Prostate gland (tissue), 2 donors: ENCODE data around the gene TBKBP1. TPM values are rescaled to one million over a fixed set of nuclear protein-coding genes. Genes with fewer than 3 reads are reported as not detected.

Experiments used
- DNase-seq: peaks from one replicate; pipeline ENCODE4 v3.0.0-alpha.2; 2019; ENCODE audit warnings: low spot score
- H3K27ac ChIP-seq, 2 donors: fragments of 200-600 bp; sonication (generic); 2 replicates each; pipeline ENCODE4 v1.5.1; 2017 to 2019
- H3K27me3 ChIP-seq: fragments of 200-600 bp; sonication (generic); replicated peaks from 2 replicates; pipeline ENCODE4 v1.5.1; 2019; ENCODE audit not compliant: insufficient read depth
- H3K36me3 ChIP-seq, 2 donors: fragments of 200-600 bp; sonication (generic); 1 replicate in 1 of 2; 2 replicates in 1 of 2; pipeline versions ENCODE4 v1.5.1 to v1.8.1; 2017 to 2019
- H3K4me1 ChIP-seq: fragments of 200-600 bp; sonication (generic); replicated peaks from 2 replicates; pipeline ENCODE4 v1.5.1; 2019
- H3K4me3 ChIP-seq, 2 donors: fragments of 200-600 bp; sonication (generic); 2 replicates each; pipeline ENCODE4 v1.5.1; 2017 to 2019
- H3K9me3 ChIP-seq: fragments of 200-600 bp; sonication (generic); 2 replicates; pipeline ENCODE4 v1.5.1; 2017
- POLR2A ChIP-seq: fragments of 450-650 bp; IDR thresholded peaks from one replicate; pipeline ENCODE4 v1.6.1; 2016; ENCODE audit warnings: antibody characterized with exemption, mild to moderate bottlenecking
- POLR2AphosphoS5 ChIP-seq: sonication (generic); formaldehyde crosslinking; IDR thresholded peaks from one replicate; pipeline ENCODE4 v1.6.1; 2017; ENCODE audit warnings: antibody characterized with exemption
- WGBS: methylation state at CpG from one replicate; pipeline ENCODE4 v1.1.5; 2018; 5-methylcytosine and 5-hydroxymethylcytosine counted together
- intact Hi-C: fragments of 100-400 bp; cut with DNase I; formaldehyde crosslinking; loops from one replicate; pipeline ENCODE4 v1.14.2; 2022
- total RNA-seq, 2 donors: library from RNA; depleted of rRNA; stranded (reverse); fragments of >200 nt; gene quantifications; one replicate each; pipeline ENCODE4 v1.1.0, GENCODE V29; 2016
- TF ChIP-seq, protein P1 (sequence below), 4 experiments: fragments of 200-600 bp in 2 of 4; fragments of 450-650 bp in 2 of 4; sonication (generic) in 2 of 4; IDR thresholded peaks; 1 replicate in 3 of 4; 2 replicates in 1 of 4; pipeline ENCODE4 v1.5.1; 2016 to 2019; ENCODE audit warnings: antibody characterized with exemption in 4 of 4, mild to moderate bottlenecking in 2 of 4, moderate library complexity in 2 of 4

Gene TBKBP1
- total RNA-seq, 2 donors from 2014 or later = 9.5 to 15.3 TPM

DNA sequence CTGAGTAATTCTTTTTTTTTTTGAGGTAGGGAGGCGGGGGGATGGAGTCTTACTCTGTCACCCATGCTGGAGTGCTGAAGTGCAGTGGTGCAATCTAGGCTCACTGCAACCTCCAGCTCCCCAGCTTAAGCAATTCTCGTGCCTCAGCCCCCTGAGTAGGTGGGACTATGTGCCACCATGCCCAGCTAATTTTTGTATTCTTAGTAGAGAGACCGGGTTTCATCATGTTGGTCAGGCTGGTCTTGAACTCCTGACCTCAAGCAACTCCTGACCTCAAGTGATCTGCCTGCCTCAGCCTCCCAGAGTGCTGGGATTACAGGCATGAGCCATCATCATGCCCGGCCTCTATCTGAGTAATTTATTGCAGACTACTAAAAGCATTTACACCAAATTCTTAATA, 24.9 kb upstream of the TBKBP1 start:
- 89% methylated on average over 4 of the region's 4 CpGs for WGBS
- Histone ChIP-seq H3K36me3 (peaks cover 10 to 11% of the 10 kb centered on the region in 2 donors), H3K27ac (no peak overlapping the region), H3K27me3 (no peaks in the 10 kb centered on the region), H3K4me1 (no peaks in the 10 kb centered on the region), H3K4me3 (no peak overlapping the region), H3K9me3 (no peaks in the 10 kb centered on the region)
- intact Hi-C loops = no loop called here
- DNase-seq = no peak
- no peak for TF ChIP-seq POLR2A

DNA sequence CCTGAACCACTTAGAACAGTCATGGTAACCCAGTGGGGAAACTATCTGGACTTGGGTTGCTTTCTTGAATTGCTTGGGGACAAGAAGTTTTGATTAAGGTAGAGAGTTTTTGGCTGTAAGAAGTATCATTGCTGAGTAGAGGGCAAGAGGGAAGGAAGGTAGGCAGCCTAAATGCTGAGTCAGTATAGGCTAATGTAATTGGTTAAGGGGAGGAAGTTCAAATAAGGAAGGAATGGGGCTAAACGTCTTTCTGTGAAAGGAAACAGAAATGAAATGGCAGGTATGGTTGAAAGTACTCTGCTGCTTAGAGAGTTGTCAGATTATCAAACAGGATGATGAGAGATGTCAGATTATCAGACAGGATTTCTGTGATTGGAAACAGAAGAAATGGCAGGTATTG, 23.9 kb upstream of the TBKBP1 start:
- H3K4me1 ChIP-seq = no peaks in the 10 kb centered on the region
- no peaks in the 10 kb centered on the region for H3K27me3 ChIP-seq
- no peaks in the 10 kb centered on the region for H3K9me3 ChIP-seq
- H3K27ac ChIP-seq = no peak overlapping the region
- WGBS = 21% methylated on average over 1 of the region's 1 CpG
- no peak for TF ChIP-seq POLR2AphosphoS5
- TF ChIP-seq, protein P1, sequence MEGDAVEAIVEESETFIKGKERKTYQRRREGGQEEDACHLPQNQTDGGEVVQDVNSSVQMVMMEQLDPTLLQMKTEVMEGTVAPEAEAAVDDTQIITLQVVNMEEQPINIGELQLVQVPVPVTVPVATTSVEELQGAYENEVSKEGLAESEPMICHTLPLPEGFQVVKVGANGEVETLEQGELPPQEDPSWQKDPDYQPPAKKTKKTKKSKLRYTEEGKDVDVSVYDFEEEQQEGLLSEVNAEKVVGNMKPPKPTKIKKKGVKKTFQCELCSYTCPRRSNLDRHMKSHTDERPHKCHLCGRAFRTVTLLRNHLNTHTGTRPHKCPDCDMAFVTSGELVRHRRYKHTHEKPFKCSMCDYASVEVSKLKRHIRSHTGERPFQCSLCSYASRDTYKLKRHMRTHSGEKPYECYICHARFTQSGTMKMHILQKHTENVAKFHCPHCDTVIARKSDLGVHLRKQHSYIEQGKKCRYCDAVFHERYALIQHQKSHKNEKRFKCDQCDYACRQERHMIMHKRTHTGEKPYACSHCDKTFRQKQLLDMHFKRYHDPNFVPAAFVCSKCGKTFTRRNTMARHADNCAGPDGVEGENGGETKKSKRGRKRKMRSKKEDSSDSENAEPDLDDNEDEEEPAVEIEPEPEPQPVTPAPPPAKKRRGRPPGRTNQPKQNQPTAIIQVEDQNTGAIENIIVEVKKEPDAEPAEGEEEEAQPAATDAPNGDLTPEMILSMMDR (IDR thresholded peaks at IDR 0.05) = no peak
- TF ChIP-seq POLR2A = no peak
- no peak for DNase-seq
- intact Hi-C loops = no loop called here
- no peak overlapping the region for H3K4me3 ChIP-seq
- peaks cover 10 to 11% of the 10 kb centered on the region in 2 donors for H3K36me3 ChIP-seq

DNA sequence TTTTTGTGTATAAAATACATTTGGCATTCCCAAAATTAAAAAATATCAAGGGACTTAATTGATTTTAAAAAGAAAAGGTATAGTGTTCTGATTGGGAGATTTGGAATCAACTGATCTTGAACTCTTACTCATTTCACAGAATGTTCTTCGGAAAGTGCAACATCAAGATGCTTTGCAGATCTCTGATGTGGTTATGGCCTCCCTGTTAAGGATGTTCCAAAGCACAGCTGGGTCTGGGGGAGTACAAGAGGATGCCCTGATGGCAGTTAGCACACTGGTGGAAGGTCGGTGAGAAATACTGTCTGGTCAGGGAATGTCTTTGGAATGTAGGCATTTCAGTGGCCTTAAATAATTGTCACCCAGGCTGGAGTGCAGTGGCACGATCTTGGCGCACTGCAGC, 19.5 kb upstream of the TBKBP1 start:
- no peak overlapping the region for H3K27ac ChIP-seq
- no peak for DNase-seq
- H3K27me3 ChIP-seq = no peaks in the 10 kb centered on the region
- WGBS = 74% methylated on average over 4 of the region's 4 CpGs
- intact Hi-C loops = no loop called here
- TF ChIP-seq, protein P1 (IDR thresholded peaks at IDR 0.05) = no peak
- TF ChIP-seq POLR2AphosphoS5 (no peak), POLR2A (no peak)
- no peaks in the 10 kb centered on the region for H3K9me3 ChIP-seq
- peaks cover 3 to 20% of the 10 kb centered on the region in 2 donors for H3K36me3 ChIP-seq
- H3K4me1 ChIP-seq = no peaks in the 10 kb centered on the region
- no peak overlapping the region for H3K4me3 ChIP-seq

DNA sequence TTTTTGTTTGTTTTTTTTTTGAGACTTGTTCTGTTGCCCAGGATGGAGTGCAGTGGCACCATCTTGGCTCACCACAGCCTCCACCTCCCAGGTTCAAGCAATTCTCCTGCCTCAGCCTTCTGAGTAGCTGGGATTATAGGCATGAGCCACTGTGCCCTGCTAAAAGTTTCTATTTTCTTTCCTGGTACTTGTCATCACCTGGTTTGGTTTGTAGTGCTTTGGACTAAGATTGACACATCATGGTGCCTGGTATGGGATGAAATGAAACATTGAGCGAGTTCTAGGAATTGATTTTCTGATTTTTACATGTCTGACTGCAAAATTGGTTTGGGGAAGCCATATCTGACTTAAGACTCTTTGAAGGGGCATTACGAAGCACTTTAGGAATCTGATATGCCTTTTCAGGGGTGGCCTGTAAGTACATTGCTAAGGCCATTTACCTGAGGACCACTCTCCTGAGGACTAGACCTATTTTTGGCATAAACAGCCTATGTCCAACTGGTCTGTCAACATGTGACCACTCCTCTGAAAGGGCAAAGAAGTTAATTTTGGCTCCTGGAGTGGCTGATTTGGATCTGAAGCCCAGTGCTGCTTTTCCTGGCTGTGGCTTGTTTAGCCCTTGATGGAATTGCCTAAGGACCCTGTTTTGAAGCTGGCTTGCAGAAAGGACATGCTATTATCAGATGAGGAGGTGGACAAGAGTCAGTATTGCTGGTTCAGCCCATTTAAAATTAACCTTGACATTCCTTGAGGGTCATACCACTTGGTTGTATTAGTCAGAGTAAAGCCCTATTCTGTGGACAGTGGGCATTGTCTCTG, 18.4 kb upstream of the TBKBP1 start:
- WGBS = 100% methylated on average over 2 of the region's 2 CpGs
- Histone ChIP-seq H3K36me3 (peaks cover 0 to 20% of the 10 kb centered on the region in 2 donors), H3K27me3 (no peaks in the 10 kb centered on the region), H3K27ac (no peak overlapping the region), H3K4me3 (no peak overlapping the region), H3K4me1 (no peaks in the 10 kb centered on the region), H3K9me3 (no peaks in the 10 kb centered on the region)
- no peak for DNase-seq
- intact Hi-C loops = no loop called here
- TF ChIP-seq POLR2A (no peak), POLR2AphosphoS5 (no peak)
- TF ChIP-seq, protein P1 (IDR thresholded peaks at IDR 0.05) = no peak

DNA sequence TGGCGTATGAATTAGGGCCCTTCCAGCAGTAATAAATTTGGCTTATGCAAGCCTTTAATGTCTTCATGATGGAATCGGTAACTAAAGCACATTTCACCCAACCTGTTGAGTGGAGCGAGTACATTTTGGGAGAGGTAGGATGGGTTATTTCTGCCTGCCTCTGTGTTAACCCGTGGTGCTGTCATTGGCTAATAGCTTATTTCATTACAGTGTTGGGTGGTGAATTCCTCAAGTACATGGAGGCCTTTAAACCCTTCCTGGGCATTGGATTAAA, 17.8 kb upstream of the TBKBP1 start:
- peaks cover 0 to 20% of the 10 kb centered on the region in 2 donors for H3K36me3 ChIP-seq
- no peaks in the 10 kb centered on the region for H3K4me1 ChIP-seq
- no peaks in the 10 kb centered on the region for H3K27me3 ChIP-seq
- intact Hi-C loops = no loop called here
- H3K27ac ChIP-seq = no peak overlapping the region
- no peak for DNase-seq
- 72% methylated on average over 4 of the region's 4 CpGs for WGBS
- TF ChIP-seq, protein P1 (IDR thresholded peaks at IDR 0.05) = no peak
- H3K9me3 ChIP-seq = no peaks in the 10 kb centered on the region
- no peak overlapping the region for H3K4me3 ChIP-seq
